GM12892 (cell line): ENCODE data around the gene MEGF9.

Source experiments
- POLR2A ChIP-seq: IDR thresholded peaks from 2 replicates; pipeline ENCODE4 v1.6.1; 2011; ENCODE audit warnings: low read depth, low read length, control low read depth
- TAF1 ChIP-seq: IDR thresholded peaks from 2 replicates; pipeline ENCODE4 v1.6.1; 2011; ENCODE audit warnings: low read depth, mild to moderate bottlenecking, control low read depth, low read length, borderline replicate concordance

GRCh38 chr9:120627073-120627472 lies 87.2 kb downstream of the MEGF9 start:
- no peak for TF ChIP-seq POLR2A
- no peak for TF ChIP-seq TAF1
